ENCODE results near the gene FAXDC2.

The FAXDC2 gene

GRCh38 chr5:154811653-154812465 lies 38.5 kb downstream of the FAXDC2 start (continued):
- TF ChIP-seq ZNF629 (tag by site-specific recombination; IDR thresholded peaks at IDR 0.05) (no peak), ZNF10 (tag by site-specific recombination; IDR thresholded peaks at IDR 0.05) (no peak), ZNF843 (tag by site-specific recombination; IDR thresholded peaks at IDR 0.05) (no peak), ZNF837 (tag by site-specific recombination; IDR thresholded peaks at IDR 0.05) (no peak), ZNF2 (tag by site-specific recombination; IDR thresholded peaks at IDR 0.05) (0 out of 2 replicates have a peak, but pooled peaks have one; percentile 21), ZNF391 (tag by site-specific recombination; IDR thresholded peaks at IDR 0.05; ENCODE audit: borderline replicate concordance, low read depth) (no peak), ZNF654 (tag by site-specific recombination; IDR thresholded peaks at IDR 0.05; ENCODE audit: low read depth) (peak; percentile 70), KLF17 (tag by site-specific recombination; IDR thresholded peaks at IDR 0.05) (no peak), PRDM1 (tag by site-specific recombination; IDR thresholded peaks at IDR 0.05) (0 out of 2 replicates have a peak, but pooled peaks have one; percentile 32), ZBTB49 (tag by site-specific recombination; IDR thresholded peaks at IDR 0.05; ENCODE audit: low read depth) (no peak), ZNF48 (tag by site-specific recombination; IDR thresholded peaks at IDR 0.05) (no peak), KLF7 (tag by site-specific recombination; IDR thresholded peaks at IDR 0.05; ENCODE audit: borderline replicate concordance) (no peak)

- no peaks in the 10 kb centered on the region for H3K9me3 ChIP-seq (ENCODE audit: control insufficient read depth, insufficient read depth, low read depth, low read length)
- TF ChIP-seq ZBTB1 (tag by site-specific recombination; IDR thresholded peaks at IDR 0.05) (no peak), ZNF423 (tag by site-specific recombination; IDR thresholded peaks at IDR 0.05) (no peak), ZNF341 (tag by site-specific recombination; IDR thresholded peaks at IDR 0.05; ENCODE audit: low read depth) (no peak), ZNF394 (tag by site-specific recombination; IDR thresholded peaks at IDR 0.05; ENCODE audit: borderline replicate concordance) (no peak), ZNF274 (IDR thresholded peaks at IDR 0.05; ENCODE audit: low read length) (no peak), ZNF274 (tag by site-specific recombination; IDR thresholded peaks at IDR 0.05; ENCODE audit: borderline replicate concordance) (no peak), KLF1 (tag by site-specific recombination; IDR thresholded peaks at IDR 0.05) (no peak), REPIN1 (tag by site-specific recombination; IDR thresholded peaks at IDR 0.05; ENCODE audit: low read depth) (no peak), ZNF138 (tag by site-specific recombination; IDR thresholded peaks at IDR 0.05; ENCODE audit: borderline replicate concordance) (no peak), ZNF324 (tag by site-specific recombination; IDR thresholded peaks at IDR 0.05) (no peak), ZNF544 (tag by site-specific recombination; IDR thresholded peaks at IDR 0.05) (no peak), ZNF280D (tag by site-specific recombination; IDR thresholded peaks at IDR 0.05) (no peak), IKZF3 (tag by site-specific recombination; IDR thresholded peaks at IDR 0.05) (no peak), ZNF501 (tag by site-specific recombination; IDR thresholded peaks at IDR 0.05) (no peak), ZNF146 (tag by site-specific recombination; IDR thresholded peaks at IDR 0.05) (no peak), ZBTB20 (tag by site-specific recombination; IDR thresholded peaks at IDR 0.05) (no peak), HOXC10 (CRISPR knock-in tag; IDR thresholded peaks at IDR 0.05) (no peak), ZNF2 (tag by site-specific recombination; IDR thresholded peaks at IDR 0.05) (no peak), ZBTB7A (tag by site-specific recombination; IDR thresholded peaks at IDR 0.05; ENCODE audit: low read depth) (no peak)
- no peak overlapping the region for H3K27ac ChIP-seq (ENCODE audit: extremely low read depth, low read depth, low read length)
- peaks cover 62 to 93% of the 10 kb centered on the region in 2 experiments for H3K36me3 ChIP-seq (ENCODE audit: control insufficient read depth in 2 of 2, insufficient read depth in 1 of 2, low read length in 2 of 2)
- no peaks in the 10 kb centered on the region for H3K4me1 ChIP-seq (ENCODE audit: control insufficient read depth, insufficient read depth, low read length)
- H3K4me3 ChIP-seq (ENCODE audit: low read depth, low read length) = no peak overlapping the region
- POLR2A ChIA-PET = no interaction called here
- CTCF ChIA-PET = interaction anchor here (0.7 to 1.1 kb wide), 2 partner anchors 161 to 166 kb away, joined by 3 to 5 read pairs; no protein-coding TSS in a partner anchor
These were observed 39.2 kb downstream of the FAXDC2 start for GRCh38 chr5:154811239-154811638.

All from HEK293 (cell line).